Activated CD8-positive, alpha-beta memory T cell treated with anti-CD3 and anti-CD28 coated beads, Interleukin-2, amount 50 U/mL, for 24 hours (primary cell): ENCODE data around the gene CDH4.
"Not testable (repeated sequence)": the region's sequence is repeated elsewhere in the genome, so short reads cannot be mapped to it uniquely, and the experiment has no call there.

ENCODE experiments used
- DNase-seq: peaks from one replicate; pipeline ENCODE4 v3.0.0-alpha.2; 2020; ENCODE audit errors: extremely low read depth

Gene CDH4

GRCh38 chr20:61387204-61387953, 135.3 kb downstream of the CDH4 start:
- no peak for DNase-seq

- no peak for DNase-seq
Measured at GRCh38 chr20:61387954-61388348, 135.9 kb downstream of the CDH4 start.

- no peak for DNase-seq
Measured at GRCh38 chr20:61389077-61389476, 137.0 kb downstream of the CDH4 start.

GRCh38 chr20:61391185-61391584, 139.1 kb downstream of the CDH4 start:
- no peak for DNase-seq

GRCh38 chr20:61391812-61392520, 139.9 kb downstream of the CDH4 start:
- DNase-seq: no peak

GRCh38 chr20:61394088-61394799, 142.2 kb downstream of the CDH4 start:
- DNase-seq: no peak

- no peak for DNase-seq
Measured at GRCh38 chr20:61396262-61396848, 144.3 kb downstream of the CDH4 start.

GRCh38 chr20:61397146-61397545, 145.1 kb downstream of the CDH4 start:
- DNase-seq: no peak

GRCh38 chr20:61397790-61398189, 145.7 kb downstream of the CDH4 start:
- DNase-seq: no peak

- DNase-seq: no peak
Measured at GRCh38 chr20:61399433-61399832, 147.4 kb downstream of the CDH4 start.

- no peak for DNase-seq
Measured at GRCh38 chr20:61400499-61400898, 148.4 kb downstream of the CDH4 start.

- DNase-seq: no peak
Measured at GRCh38 chr20:61404303-61404702, 152.2 kb downstream of the CDH4 start.

- DNase-seq: no peak
Measured at GRCh38 chr20:61405007-61405406, 152.9 kb downstream of the CDH4 start.

GRCh38 chr20:61406773-61407172, 154.7 kb downstream of the CDH4 start:
- DNase-seq: not testable (repeated sequence)

- no peak for DNase-seq
Measured at GRCh38 chr20:61407561-61407960, 155.5 kb downstream of the CDH4 start.

GRCh38 chr20:61408951-61409740, 157.1 kb downstream of the CDH4 start:
- no peak for DNase-seq

GRCh38 chr20:61411743-61412142, 159.7 kb downstream of the CDH4 start:
- DNase-seq: no peak

- DNase-seq: no peak
Measured at GRCh38 chr20:61413752-61414151, 161.7 kb downstream of the CDH4 start.

GRCh38 chr20:61414455-61414991, 162.5 kb downstream of the CDH4 start:
- DNase-seq: no peak

- DNase-seq: no peak
Measured at GRCh38 chr20:61416546-61416945, 164.5 kb downstream of the CDH4 start.

- no peak for DNase-seq
Measured at GRCh38 chr20:61417221-61417941, 165.3 kb downstream of the CDH4 start.
